ENCODE data around the gene IRX5.
A peak's percentile ranks its signal among the peaks of the same experiment; 100 is the strongest.

Gene IRX5

DNA sequence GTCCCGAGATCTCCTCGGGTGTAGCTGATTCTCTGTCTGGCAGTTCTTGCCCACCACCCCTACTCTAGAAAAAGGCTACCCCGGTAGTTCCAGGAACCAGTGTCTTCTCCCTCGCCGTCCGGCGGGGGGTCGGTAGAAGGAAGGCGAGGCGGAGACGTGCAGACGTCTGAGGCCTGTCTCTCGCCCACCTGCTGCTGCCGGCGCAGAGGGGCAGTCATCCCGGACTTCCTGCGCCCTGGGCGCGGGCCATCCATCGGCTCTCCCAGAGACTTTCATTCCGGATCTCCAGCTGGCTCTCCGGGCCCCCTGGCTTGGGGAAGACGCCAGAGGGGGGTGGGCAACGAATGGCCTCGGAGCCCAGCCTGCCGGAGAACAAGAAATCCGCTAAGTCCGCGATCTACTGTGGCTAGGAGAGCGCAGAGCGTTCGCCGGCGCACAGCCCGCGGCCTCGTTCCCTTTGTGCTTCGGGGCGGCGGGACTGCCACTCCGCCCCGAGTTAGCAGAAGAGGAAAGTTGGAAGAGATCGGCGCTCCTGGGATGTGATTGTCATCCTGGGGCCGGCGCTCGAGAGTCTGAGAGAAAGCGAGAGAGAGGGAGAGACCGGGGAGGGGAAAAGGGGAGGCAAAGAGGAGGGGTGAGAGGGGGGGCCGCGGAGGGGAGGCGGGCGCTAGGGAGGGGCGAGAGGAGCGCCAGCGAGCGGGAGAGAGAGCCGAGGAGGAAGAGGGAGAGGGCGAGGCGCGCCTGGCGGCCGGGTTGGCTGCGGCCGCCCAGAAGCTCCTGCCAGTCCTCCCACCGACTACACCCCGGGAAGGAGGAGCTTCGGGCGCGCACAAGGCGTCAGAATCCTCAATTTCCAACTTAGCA, at the start of gene IRX5:
Gene IRX5 (plus strand): TSS at position 861 of the 864 bp plus-strand sequence. CDS start 334 bp downstream, outside the sequence.
- peak; percentile 79 to 90 (median 80) for DNase-seq

DNA sequence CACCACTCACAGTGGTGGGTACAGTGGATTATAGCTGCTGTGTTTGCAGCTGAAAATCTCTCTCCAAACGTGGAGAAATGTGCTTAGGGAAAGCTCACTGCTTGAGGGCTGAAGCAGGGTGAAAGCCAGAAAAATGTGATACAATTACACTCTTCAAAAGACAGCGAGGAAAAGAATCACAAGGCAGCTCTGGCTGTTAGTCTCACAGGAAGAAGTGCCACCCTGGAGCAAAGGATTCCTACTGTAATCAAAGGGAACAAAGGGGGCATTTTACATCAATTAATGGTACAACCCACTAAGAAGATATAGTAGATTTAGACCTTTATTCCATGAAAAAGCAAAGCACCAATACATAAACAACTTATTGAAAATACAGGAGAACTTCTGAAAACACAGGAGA, 48.1 kb upstream of the IRX5 start:
- no peak for DNase-seq

DNA sequence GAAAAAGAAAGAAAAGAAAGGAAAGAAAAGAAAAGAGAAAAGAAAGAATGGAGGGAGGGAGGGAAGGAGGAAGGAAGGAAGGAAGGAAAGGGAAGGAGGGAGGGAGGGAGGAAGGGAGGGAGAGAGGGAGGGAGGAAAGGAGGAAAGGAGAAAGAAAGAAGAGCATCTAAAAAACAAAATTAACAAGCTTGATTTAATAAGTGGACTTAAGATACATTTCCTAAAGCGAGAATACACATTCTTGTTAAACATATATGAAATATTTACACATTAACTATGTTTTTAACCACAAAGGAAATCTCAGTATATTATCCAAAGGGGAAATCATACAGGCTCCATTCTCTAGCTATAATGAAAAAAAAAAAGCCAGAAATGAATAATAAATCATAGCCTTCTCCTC, 47.3 kb upstream of the IRX5 start:
- DNase-seq = no peak

DNA sequence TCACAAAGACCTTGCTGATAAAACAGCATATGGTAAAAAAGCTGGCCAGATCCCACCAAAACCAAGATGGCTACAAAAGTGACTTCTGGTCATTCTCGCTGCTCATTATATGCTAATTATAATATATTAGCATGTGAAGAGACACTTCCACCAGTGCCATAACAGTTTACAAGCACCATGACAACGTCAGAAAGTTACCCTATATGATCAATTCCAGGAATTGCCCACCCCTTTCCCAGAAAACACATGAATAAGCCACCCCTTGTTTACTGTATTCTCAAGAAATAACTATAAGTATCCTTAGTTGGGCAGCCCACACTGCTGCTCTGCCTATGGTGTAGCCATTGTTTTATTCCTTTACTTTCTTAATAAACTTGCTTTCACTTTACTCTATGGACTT, 44.6 kb upstream of the IRX5 start:
- no peak for DNase-seq

DNA sequence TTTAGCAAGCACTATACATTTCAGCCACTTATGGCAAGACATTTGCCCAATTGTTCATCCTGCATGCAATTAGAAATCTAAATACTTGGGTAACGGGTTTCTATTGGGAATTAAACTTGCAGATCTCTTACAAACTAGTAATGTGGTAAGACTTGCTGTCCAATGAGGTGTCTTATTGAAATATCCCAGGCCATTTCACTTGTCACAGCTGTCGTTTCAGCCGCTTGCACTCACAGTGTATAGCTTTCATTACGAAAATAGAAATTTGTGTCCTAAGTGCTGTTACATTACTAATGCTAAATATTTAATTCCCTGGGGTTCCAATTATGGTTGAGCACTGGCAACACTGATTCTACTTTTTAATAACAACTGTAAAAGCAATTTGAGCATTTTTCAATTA, 40.3 kb upstream of the IRX5 start:
- no peak for DNase-seq

DNA sequence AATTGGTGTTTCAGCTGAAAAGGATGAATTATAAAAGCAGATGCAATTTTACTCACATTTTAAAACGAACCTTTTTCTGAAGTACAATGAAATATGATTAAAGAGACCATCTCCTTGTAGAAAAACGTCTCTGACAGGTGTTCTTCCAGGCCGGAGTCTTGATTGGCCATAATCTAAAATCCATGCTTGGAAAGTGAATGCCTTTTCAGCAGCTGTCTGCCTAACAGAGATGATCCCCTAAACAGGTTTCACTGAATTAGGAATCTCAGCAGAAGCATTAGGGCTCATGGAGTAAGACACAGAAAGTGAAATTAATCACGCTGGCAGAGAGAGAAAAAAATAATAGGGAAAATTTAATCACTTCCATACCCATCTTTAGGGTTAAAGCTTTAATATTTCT, 39.3 kb upstream of the IRX5 start:
- DNase-seq = no peak

DNA sequence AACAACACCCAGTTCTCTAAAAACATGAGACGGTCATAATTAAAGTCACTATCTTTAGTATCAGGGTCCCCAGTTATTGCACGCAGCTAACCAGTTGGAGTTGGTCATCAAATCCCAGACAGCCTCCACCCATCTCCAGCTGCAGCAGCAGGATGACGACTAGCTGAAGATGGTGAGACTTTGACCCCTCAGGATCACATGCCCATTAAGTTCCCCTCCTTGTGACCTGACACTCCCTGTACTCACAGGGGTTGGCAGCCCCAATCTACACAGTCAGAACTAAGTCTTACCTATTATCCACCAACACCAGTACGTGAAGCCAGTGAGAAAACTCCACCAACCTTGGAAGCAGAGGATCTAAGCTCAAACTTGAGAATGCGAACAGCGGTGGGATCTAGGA, 37.7 kb upstream of the IRX5 start:
- no peak for DNase-seq

DNA sequence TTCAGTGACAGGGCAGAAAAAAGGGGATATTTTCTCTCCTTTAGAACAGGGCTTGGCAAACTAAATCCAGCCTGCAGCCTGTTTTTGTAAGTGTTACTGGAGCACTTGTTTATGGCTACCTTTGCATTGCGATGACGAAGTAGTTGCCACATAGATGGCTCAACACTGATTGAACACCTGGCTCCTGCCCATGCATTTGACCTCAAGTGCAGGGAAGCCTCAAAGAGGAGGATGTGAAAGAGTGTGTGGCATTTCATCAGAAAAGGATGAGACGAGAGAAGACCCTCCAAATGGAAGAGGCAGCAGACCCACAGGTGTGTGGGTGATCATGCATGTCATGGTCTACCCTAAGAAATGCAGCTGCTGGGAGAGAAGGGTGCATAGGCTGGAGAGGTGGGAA, 32.7 kb upstream of the IRX5 start:
- no peak for DNase-seq

DNA sequence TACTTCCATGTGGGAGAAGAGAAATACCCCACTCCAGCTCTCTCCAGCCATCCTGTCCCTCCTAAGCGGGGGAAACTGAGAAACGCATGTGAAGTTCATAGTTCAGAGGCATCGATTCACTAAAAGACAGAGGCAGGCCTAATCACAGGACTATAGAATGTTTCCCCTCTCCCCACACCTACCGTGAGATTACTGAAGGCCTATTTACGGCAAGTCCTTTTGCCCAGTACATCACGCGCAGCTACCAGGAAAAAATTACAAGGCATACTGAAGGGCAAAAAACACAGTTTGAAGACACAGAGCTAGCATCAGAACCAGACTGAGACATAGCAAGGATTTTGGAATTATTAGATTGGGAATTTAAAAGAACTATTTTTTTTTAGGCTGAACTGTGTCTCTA, 29.1 kb upstream of the IRX5 start:
- no peak for DNase-seq

DNA sequence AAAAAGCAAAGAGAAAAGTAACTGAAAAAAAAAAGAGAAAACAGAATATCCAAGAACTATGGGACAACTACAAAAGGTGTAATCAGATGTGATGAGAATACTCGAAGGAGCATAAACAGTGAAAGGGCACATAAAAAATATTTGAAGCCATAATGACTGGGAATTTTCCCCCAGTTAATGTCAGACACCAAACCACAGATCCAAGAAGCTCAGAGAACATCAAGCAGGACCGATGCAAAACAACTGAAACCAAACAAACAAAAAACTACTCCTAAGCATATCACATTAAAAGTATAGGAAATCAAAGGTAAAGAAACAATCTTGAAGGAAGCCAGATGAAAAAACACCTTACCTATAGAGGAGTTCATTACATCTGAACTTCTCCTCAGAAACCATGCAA, 27.6 kb upstream of the IRX5 start:
- no peak for DNase-seq

DNA sequence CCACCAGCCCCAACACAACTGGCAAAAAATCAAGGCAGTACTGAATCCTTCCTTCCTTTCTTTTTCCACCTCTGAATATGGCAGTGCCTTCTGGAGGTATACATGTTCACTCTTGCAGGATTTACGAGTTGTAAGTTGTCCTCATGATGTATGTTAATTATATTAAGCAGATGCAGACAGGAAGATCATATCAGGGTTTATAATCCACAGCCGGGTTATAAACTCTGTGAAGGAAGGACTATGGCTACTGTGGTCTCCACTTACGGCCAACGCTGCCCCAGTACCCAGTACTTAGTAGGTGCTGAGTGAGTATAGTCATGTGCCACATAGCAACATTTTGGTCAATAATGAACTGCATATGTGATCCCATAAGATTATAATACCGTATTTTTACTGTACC, 19.6 kb upstream of the IRX5 start:
- DNase-seq = no peak

DNA sequence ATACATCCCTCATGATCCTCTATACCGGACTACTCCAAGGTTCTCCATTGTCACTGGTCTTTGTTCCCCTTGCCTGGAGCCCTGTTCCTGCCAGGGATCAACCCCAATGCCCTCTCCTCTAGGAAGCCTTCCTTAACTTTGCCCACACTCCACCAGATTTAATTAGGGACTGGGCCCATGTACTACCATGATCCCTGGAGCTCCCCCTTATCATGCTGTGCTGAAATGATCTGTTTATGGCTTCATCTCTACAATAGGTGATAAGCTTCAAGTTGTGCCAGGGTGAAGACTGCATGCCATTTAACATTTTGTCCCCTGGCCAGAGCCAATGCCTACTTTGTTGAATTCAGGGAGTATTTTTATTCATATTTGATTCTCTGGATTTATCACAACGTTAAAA, 17.9 kb upstream of the IRX5 start:
- DNase-seq = no peak

DNA sequence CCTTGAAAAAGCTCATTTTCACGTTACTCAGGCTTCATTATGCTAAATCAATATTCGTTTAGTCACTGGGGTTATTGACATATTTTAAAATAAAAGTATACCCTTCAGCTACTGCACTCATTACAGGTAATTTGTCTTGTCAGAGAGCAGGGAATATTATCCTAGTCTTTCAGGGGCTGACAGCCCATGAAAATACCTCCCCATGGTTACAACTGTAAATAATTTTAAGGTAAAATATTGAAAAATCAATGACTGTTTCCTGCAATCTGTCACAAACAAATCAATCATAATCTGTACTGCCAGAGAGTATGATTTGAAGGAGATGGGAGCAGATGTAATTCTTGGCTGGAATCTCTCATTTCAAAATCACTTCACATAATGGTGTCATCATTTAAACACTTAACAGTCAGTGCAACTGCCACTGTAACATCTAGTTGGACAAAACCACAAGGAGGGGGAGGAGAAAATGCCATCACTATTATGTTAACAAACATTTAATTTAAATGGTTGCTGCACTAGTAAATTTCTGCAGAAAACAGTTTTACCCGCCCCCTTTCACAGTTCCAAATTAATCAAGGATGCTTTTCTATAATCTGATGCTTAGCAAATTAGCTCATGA, 9.3 kb upstream of the IRX5 start:
- no peak for DNase-seq

DNA sequence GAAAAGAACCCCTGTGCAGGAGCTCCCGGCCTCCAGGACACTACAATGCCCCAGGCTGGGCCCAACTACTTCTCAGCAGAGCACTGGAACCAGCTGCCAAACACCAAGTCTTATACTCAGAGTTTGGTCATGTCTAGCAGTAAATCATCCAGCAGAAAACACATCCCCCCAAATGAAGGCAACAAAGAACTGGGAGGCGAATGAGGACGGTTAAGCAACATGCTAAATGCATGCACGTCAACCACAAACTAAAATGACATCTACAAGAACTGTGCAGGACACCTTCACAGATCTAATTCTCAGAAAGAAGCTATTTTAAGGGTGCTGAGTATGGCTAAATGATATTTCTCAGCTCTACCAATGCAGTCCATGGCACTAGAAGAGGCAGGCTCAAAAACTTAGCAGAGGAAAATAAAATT, 7.6 kb upstream of the IRX5 start:
- DNase-seq = no peak

DNA sequence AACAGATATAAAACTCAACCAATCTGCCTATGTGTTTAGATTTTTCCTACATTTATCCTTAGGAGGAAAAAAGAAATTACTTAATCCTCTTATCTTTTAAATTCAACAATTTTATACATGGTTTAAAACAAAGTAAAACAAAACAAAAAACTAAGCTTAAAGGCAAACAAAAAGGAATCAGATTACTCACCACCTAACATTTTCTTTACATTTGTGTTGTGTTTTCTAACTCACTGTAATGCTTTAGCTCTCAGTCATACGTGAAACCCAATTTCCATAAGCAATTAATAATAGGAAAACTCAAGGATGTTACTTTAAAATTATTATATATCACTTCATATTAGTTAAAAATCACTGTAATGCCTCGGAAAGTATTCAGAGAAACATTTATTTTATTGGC, 6.7 kb upstream of the IRX5 start:
- no peak for DNase-seq

DNA sequence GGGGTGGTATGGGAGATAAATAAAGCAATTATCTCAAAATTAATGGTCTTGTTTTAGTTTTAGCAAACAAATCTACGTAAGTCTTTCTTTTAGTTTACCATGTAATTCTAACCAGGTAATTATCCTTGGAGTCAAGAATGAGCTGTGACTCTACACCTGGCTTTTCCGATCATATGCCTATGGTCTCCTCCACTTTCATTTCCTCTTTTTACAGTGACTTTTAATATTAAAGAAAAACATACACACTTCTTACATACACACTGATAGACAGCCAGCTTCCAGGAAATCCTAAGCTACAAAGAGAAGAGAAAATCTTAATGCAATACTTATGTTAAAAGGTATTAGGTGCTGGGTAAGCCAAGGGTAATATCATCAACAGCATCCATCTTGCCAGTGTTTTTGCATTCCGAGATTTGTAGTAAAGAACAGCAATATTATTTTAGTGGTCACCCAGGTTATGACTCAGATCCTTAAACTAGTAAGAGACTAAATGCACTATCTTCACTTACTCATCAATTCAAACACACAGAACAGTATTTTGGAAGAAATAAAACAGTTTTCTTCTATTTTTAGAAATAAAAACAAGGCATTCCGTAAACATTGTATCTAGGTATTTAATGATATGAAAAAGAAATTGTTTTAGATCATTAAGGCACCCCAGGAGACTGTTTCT, 4.4 kb upstream of the IRX5 start:
- DNase-seq = no peak

DNA sequence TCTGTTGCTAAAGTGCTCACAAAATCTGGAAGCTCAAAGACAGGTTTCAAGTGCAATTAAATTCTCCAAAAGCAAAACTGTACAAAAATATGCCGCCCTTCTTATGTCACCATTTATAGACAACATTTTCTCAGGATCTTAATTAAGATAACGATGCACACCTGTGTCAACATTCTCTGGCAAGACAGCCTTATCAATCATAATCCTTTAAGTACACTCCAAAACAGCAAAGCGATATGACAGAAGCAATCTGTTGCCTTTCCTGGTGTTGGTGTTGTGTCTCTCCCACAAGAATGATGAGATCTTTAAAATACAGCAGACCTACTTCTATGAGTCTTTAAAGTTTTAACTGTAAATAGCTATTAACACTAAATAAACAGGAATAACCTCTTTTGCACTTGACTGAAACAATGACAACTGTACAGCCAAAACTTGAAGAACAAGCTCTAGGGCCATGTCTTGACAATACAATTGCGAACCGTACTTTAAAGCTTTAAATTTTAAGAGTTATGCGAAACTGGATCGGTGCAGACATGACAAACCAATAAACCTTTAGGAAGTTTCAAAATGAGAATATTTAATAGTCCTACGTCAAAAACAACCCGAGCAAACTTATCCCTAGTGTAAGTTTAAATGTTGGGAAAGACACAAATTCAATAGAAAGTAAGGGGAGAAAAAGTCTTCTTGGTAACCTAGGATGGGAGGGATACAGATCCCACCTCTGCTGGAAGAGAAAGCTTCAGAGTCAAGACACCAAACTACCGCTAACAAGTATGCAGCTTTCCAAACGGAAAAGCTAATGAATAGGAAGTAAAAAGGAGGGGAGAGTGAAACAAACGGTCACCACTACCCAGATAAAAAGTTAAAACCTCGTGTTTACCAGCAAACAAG, 3.3 kb upstream of the IRX5 start:
- no peak for DNase-seq

DNA sequence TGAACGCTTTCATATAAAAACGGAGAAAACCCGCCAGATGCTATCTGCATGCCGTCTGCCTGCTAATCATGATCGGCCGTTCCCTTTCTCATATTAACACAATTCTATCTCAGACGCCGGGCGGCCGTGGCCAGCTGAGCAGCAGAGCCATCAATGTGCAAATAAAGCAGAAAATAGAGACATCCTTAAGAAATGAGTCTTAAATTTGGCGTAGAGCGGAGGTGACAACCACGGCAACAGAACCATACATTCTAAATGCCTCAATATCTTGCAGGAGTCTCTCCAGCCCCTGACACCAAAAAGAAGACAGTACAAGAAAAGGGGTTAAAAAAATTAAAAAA, 2.7 kb upstream of the IRX5 start:
- DNase-seq = no peak

DNA sequence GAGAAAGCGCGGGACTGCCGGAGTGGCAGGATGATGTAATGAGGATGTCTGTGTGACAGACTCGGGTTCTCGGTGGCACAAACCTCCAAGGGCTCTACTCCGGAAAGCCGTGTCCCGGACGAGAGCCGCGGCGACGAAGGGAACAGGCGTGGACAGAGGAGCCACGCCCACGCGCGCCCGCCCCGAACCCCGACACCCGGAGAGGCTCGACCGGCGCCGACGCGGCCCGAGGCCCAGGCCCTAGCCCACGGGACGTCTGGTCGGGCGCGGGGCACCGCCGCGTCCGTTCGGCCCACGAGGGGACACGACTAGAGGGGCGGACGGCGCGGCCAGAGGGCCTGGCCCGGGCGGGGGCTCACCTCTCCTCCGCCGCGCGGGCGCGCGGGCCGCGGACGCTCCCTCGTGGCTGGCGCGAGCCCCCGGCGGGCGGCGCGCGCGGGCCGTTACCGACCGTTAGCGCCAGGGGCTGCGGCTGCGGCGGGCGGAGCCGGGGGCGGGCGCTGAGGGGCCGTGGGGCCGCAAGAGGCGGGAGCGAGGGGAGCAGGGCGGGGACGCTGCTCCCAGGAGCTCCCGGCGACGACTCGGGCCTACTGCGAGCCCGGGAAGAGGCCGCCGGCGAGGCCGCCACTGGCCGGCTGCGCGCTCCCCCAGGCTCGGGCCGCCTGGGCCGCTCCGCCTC, 2.1 kb upstream of the IRX5 start:
- DNase-seq = peak; percentile 47 to 78 (median 65)

DNA sequence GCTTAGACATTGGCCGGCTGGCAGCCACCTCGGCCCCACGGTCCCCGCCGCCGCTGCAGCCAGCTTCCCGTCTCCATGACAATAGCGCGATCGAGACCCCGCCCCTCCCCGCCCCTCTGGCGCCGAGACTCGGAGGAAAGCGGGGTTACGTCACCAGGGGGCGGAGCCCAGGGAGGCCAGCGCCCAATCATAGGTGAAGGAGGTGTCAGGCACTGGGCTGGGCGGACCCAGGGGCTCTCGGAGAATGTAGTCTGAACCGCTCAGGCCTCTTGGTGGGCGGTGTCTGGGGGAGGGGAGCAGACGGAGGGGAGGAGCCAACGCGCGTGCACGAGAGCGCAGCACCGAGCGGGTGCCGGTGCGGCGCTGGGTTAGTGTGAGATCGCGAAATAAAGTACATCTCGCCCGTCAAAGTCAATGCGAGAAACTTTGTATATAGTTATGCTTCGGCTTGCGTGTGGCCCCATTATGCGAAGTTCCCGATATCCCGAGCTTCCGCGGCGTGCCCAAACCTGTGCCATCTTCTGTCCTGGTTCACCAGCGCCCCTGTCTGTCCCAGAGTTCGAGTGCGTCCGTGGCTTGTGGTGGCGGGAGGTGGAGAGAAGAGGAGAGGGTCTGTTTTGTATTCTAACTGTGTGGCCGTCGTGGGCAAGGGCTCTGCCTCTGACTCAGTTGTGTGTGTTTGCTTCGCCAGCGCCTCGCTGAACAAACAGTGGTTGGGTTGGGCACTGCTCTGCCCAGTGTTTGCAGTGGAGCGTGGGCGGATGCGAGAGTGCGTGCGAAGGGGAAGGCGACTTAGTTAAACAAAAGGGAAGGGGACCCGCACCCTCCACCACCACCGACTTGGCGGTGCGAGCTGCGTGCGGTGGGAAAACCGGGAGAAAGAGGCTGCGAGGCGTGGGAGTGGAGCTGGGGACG, 1.3 kb upstream of the IRX5 start:
- DNase-seq = peak; percentile 98 to 100 (median 99)

DNA sequence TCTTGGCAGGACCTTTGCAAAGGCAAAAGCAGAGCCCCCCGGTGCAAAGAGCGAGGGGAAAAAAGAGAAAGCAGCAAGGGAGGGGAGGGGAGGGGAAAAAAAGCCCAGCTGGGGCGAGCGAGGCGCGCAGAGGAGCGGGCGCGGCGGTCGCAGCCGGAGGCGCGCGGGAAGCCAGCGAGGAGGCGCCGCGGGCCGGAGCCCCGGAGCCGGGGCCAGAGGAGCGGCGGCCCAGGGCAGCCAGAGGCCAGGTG, 129 bp downstream of the IRX5 start:
- DNase-seq = no peak

Measured in suppressor macrophage treated with lipopolysaccharide for 1 hour (primary cell).